D721Med (cell line): ENCODE data around the gene GBX2.
A peak's percentile ranks its signal among the peaks of the same experiment; 100 is the strongest.

Source experiments
- DNase-seq: peaks from one replicate; pipeline ENCODE4 v3.0.0; 2011; ENCODE audit warnings: low spot score; ENCODE audit not compliant: insufficient read length
- FAIRE-seq: peaks from 2 replicates; lab custom pipeline; 2011; peaks lifted over from hg19 to GRCh38; lab: Jason Lieb, UNC
- TF ChIP-seq, protein P1 (sequence below): IDR thresholded peaks from 2 replicates; pipeline ENCODE4 v1.5.1; 2012; ENCODE audit warnings: mild to moderate bottlenecking, control low read depth; ENCODE audit not compliant: insufficient read depth; ENCODE audit errors: missing control alignments

Gene GBX2

GRCh38 chr2:236159778-236160170 lies 8.4 kb downstream of the GBX2 start:
- DNase-seq (peak; percentile 18), FAIRE-seq (no peak)
- TF ChIP-seq, protein P1, sequence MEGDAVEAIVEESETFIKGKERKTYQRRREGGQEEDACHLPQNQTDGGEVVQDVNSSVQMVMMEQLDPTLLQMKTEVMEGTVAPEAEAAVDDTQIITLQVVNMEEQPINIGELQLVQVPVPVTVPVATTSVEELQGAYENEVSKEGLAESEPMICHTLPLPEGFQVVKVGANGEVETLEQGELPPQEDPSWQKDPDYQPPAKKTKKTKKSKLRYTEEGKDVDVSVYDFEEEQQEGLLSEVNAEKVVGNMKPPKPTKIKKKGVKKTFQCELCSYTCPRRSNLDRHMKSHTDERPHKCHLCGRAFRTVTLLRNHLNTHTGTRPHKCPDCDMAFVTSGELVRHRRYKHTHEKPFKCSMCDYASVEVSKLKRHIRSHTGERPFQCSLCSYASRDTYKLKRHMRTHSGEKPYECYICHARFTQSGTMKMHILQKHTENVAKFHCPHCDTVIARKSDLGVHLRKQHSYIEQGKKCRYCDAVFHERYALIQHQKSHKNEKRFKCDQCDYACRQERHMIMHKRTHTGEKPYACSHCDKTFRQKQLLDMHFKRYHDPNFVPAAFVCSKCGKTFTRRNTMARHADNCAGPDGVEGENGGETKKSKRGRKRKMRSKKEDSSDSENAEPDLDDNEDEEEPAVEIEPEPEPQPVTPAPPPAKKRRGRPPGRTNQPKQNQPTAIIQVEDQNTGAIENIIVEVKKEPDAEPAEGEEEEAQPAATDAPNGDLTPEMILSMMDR = no peak

DNA sequence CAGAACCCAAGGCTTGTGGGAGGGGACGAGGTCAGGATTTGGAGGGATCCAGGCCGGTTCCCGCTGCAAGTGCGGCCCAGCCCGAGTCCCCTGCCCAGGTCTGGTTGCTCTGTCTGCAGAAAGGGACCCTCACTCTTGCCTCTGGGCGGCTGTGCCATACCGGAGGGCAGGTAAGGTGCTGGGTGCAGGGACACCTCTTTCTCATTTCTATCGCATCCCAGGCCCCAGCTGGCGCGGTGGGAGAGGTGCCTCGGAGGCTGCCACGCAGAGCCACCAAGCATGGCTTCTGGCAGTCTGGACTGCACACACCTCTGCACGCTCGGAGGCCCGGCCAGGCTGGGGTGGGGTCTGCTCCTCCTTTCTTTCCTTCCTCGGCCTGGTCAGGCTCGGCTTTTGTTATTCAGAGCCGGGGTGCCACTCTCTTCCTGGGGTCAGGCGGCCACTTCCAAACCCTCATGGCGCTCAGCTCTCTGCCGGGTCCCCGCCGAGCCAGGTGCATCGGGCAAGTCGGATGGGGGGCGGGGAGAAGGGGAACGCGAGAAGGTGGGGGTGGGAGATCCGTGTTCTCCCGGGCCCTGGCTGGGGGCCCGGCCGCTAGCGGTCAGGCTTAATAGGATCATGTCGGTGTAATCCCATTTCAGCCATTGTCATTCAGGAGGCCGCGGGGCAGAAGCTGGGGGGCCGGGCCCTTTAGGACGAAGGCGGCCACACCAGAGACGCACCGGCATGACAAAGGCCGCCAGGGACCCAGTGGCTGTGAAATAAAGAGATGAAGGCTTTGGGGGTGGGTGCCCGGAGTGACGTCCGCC lies 9.0 kb downstream of the GBX2 start:
- DNase-seq (no peak), FAIRE-seq (no peak)
- TF ChIP-seq, protein P1 = no peak

GRCh38 chr2:236157815-236158498 lies 10.2 kb downstream of the GBX2 start:
- TF ChIP-seq, protein P1 = no peak
- DNase-seq (no peak), FAIRE-seq (no peak)

DNA sequence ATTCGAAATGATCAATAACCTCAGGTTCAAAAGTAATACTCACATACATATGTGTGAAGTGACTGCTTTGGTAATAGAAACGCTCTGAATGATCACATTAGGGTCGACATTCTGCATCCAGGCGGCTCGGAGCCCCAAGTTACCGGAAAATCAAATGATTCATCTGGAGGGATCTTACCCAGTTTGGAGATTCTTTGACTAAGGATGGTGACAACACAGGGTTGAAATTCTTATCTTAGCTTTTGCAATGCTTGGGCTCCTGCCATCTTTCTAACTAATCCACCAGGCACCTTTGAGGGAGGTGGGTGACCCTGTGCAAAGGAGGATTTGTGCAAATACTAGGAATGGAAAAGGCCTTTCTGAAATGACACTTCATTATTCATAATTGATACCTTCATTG lies 10.8 kb downstream of the GBX2 start:
- FAIRE-seq (no peak), DNase-seq (no peak)
- TF ChIP-seq, protein P1 = no peak

DNA sequence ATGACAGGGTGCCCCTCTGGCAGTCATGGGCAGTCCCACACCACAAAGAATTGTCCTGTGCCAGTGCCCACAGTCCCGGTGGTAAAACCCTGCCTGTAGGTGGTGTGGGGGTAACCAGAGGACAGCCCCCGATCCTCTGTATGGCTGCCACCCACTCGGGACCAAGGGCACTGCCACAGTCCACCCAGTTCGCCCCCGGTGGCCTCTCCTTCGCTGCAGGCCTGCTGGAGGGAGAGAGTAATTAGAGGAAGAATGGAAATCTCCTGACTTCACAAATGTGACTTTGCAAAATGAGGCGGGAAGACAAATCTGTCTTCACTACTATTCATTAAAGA lies 11.4 kb downstream of the GBX2 start:
- DNase-seq (no peak), FAIRE-seq (no peak)
- TF ChIP-seq, protein P1 = no peak

- FAIRE-seq = no peak
- DNase-seq = no peak
- TF ChIP-seq, protein P1 = no peak
Observed at GRCh38 chr2:236156095-236156859, 11.9 kb downstream of the GBX2 start.
